ENCODE results near the gene HYCC1. TPM values are rescaled to one million over a fixed set of nuclear protein-coding genes. Genes with fewer than 3 reads are reported as not detected.

HYCC1 gene
- total and polyA plus RNA-seq, 2 experiments from 2014 or later: 55.4 to 181 TPM

GRCh38 chr7:23022258-23022769, 8.4 kb upstream of the HYCC1 start (continued):
- TF ChIP-seq REST (IDR thresholded peaks at IDR 0.05; ENCODE audit: unreplicated experiment): no peak

- Mint-ChIP-seq H3K9me3 (no peaks in the 10 kb centered on the region), H3K4me3 (no peak overlapping the region), H3K4me1 (peaks cover 8% of the 10 kb centered on the region), H3K27me3 (ENCODE audit: insufficient read depth, low read depth, poor library complexity) (no peaks in the 10 kb centered on the region), H3K27ac (no peak overlapping the region), H3K36me3 (ENCODE audit: low read depth) (no peaks in the 10 kb centered on the region)
- no peak overlapping the region for H2AFZ ChIP-seq
- H3K27ac ChIP-seq (ENCODE audit: low read depth): no peak overlapping the region
- H3K36me3 ChIP-seq (ENCODE audit: insufficient read depth): no peaks in the 10 kb centered on the region
- H3K4me2 ChIP-seq: no peak overlapping the region
- H4K20me1 ChIP-seq (replicated peaks; ENCODE audit: insufficient read depth): no peaks in the 10 kb centered on the region
- TF ChIP-seq ETS1 (IDR thresholded peaks at IDR 0.05): no peak
- no peak for DNase-seq (ENCODE audit: low spot score)
- H3K9me2 ChIP-seq (ENCODE audit: insufficient read depth): peaks cover 4% of the 10 kb centered on the region; the same call in 1 of the 2 replicates
- H3F3A ChIP-seq (replicated peaks; ENCODE audit: low read depth): no peaks in the 10 kb centered on the region
- no peaks in the 10 kb centered on the region; the same call in 1 of the 2 replicates for H3K27me3 ChIP-seq (ENCODE audit: insufficient read depth)
- H3K79me2 ChIP-seq (replicated peaks; ENCODE audit: insufficient read depth): no peaks in the 10 kb centered on the region
- peaks cover 7% of the 10 kb centered on the region; the same call in 1 of the 2 replicates for H3K4me1 ChIP-seq (ENCODE audit: insufficient read depth)
- no peak overlapping the region for H3K4me3 ChIP-seq
- no peak for ATAC-seq
Observed at GRCh38 chr7:23021596-23021995, 7.7 kb upstream of the HYCC1 start.

- H3K36me3 Mint-ChIP-seq (ENCODE audit: low read depth): no peaks in the 10 kb centered on the region
- 0 out of 2 replicates have a peak overlapping the region, but pooled peaks have one; percentile 19 for H2AFZ ChIP-seq
- no peak overlapping the region for H3K27ac Mint-ChIP-seq
- H3K27me3 Mint-ChIP-seq (ENCODE audit: insufficient read depth, low read depth, poor library complexity): no peaks in the 10 kb centered on the region
- no peaks in the 10 kb centered on the region for H3F3A ChIP-seq (replicated peaks; ENCODE audit: low read depth)
- H4K20me1 ChIP-seq (replicated peaks; ENCODE audit: insufficient read depth): no peaks in the 10 kb centered on the region
- no peaks in the 10 kb centered on the region; the same call in 1 of the 2 replicates for H3K27me3 ChIP-seq (ENCODE audit: insufficient read depth)
- H3K4me3 Mint-ChIP-seq: no peak overlapping the region
- no peak overlapping the region for H3K27ac ChIP-seq (ENCODE audit: low read depth)
- H3K79me2 ChIP-seq (replicated peaks; ENCODE audit: insufficient read depth): no peaks in the 10 kb centered on the region
- no peak for DNase-seq (ENCODE audit: low spot score)
- peaks cover 9% of the 10 kb centered on the region for H3K4me1 Mint-ChIP-seq
- H3K4me1 ChIP-seq (ENCODE audit: insufficient read depth): peaks cover 7% of the 10 kb centered on the region; the same call in 1 of the 2 replicates
- no peak for ATAC-seq
- no peak overlapping the region for H3K4me2 ChIP-seq
- H3K9me3 Mint-ChIP-seq: no peaks in the 10 kb centered on the region
- H3K36me3 ChIP-seq (ENCODE audit: insufficient read depth): no peaks in the 10 kb centered on the region
- peaks cover 4% of the 10 kb centered on the region; the same call in 1 of the 2 replicates for H3K9me2 ChIP-seq (ENCODE audit: insufficient read depth)
- no peak overlapping the region for H3K4me3 ChIP-seq
- no peak for TF ChIP-seq ZNF114 (CRISPR knock-in tag; IDR thresholded peaks at IDR 0.05)
- TF ChIP-seq JUNB (IDR thresholded peaks at IDR 0.05; ENCODE audit: unreplicated experiment): no peak
- TF ChIP-seq POLR2AphosphoS5 (IDR thresholded peaks at IDR 0.05; ENCODE audit: low read depth): no peak
- no peak for TF ChIP-seq STAT1 (IDR thresholded peaks at IDR 0.05; ENCODE audit: unreplicated experiment)
- TF ChIP-seq ZNF462 (CRISPR knock-in tag; IDR thresholded peaks at IDR 0.05): no peak
- TF ChIP-seq EZH2phosphoT487 (IDR thresholded peaks at IDR 0.05; ENCODE audit: unreplicated experiment): no peak
Observed at GRCh38 chr7:23020742-23021401, 6.9 kb upstream of the HYCC1 start.

Measured in GM23338 (cell line).